ENCODE data around the gene ARMC8. TPM values are rescaled to one million over a fixed set of nuclear protein-coding genes. Genes with fewer than 3 reads are reported as not detected.

Gene ARMC8
- total RNA-seq, 2 experiments from 2014 or later = 48.8 to 57.1 TPM

- H3K4me2 ChIP-seq (ENCODE audit: low read length) = peak overlapping the region; percentile 99
- peak overlapping the region; percentile 96; the same call in 1 of the 2 replicates for H2AFZ ChIP-seq (ENCODE audit: low read length)
- DNase-seq (ENCODE audit: low spot score) = peak; percentile 57
- no peaks in the 10 kb centered on the region for H3K9me2 ChIP-seq (ENCODE audit: insufficient read depth, low read length)
- H3K9me3 ChIP-seq (ENCODE audit: low read length) = no peaks in the 10 kb centered on the region
- CTCF ChIA-PET (ENCODE audit: unreplicated experiment) = no interaction called here
- POLR2A ChIA-PET = interaction anchor here (0.9 kb wide), 1 partner anchor 14 kb away, joined by 5 read pairs; no protein-coding TSS in a partner anchor
- peaks cover 55% of the 10 kb centered on the region for H3K79me2 ChIP-seq (ENCODE audit: insufficient read depth, low read depth, low read length)
- H3K4me3 ChIP-seq (ENCODE audit: low read depth, low read length, poor library complexity, severe bottlenecking) = peak overlapping the region; percentile 96
- TF ChIP-seq CTCF (conservative IDR thresholded peaks at IDR 0.05; ENCODE audit: low read length) = no peak
- TF ChIP-seq EZH2phosphoT487 (IDR thresholded peaks at IDR 0.05; ENCODE audit: borderline replicate concordance, low read depth, low read length) = no peak
- H3K36me3 ChIP-seq (ENCODE audit: insufficient read depth, low read length) = peaks cover 35% of the 10 kb centered on the region
- peak overlapping the region; percentile 52 for H3K27ac ChIP-seq (ENCODE audit: low read depth, low read length, poor library complexity, severe bottlenecking)
- BruUV-seq (replicated peaks) = TSS peak; percentile 61
- intact Hi-C loops (cut with micrococcal nuclease; ENCODE audit: unreplicated experiment) = loop anchor here (5.0 to 10.0 kb wide), 3 partner anchors 227 to 729 kb away; no protein-coding TSS in a partner anchor
- peaks cover 20% of the 10 kb centered on the region for H4K20me1 ChIP-seq (ENCODE audit: insufficient read depth, low read length)
- peaks cover 23% of the 10 kb centered on the region for H3K4me1 ChIP-seq (ENCODE audit: insufficient read depth, low read length, poor library complexity, severe bottlenecking)
Observed at GRCh38 chr3:138188013-138188730, 1.1 kb downstream of the ARMC8 start.

GRCh38 chr3:138195481-138195880 is 8.4 kb downstream of the ARMC8 start:
- POLR2A ChIA-PET = interaction anchor here (0.8 kb wide), 1 partner anchor 14 kb away, joined by 4 read pairs; no protein-coding TSS in a partner anchor

More at GRCh38 chr3:138195481-138195880, 8.4 kb downstream of the ARMC8 start:
- H3K4me3 ChIP-seq (ENCODE audit: low read depth, low read length, poor library complexity, severe bottlenecking) = no peak overlapping the region
- no peak overlapping the region for H2AFZ ChIP-seq (ENCODE audit: low read length)
- no peaks in the 10 kb centered on the region for H3K9me3 ChIP-seq (ENCODE audit: low read length)
- H4K20me1 ChIP-seq (ENCODE audit: insufficient read depth, low read length) = peaks cover 21% of the 10 kb centered on the region
- DNase-seq (ENCODE audit: low spot score) = no peak
- H3K9me2 ChIP-seq (ENCODE audit: insufficient read depth, low read length) = no peaks in the 10 kb centered on the region; the same call in 1 of the 2 replicates
- H3K79me2 ChIP-seq (ENCODE audit: insufficient read depth, low read depth, low read length) = peaks cover 96% of the 10 kb centered on the region
- no TSS peak for BruUV-seq (replicated peaks)
- no peaks in the 10 kb centered on the region for H3K4me1 ChIP-seq (ENCODE audit: insufficient read depth, low read length, poor library complexity, severe bottlenecking)
- no peak overlapping the region for H3K27ac ChIP-seq (ENCODE audit: low read depth, low read length, poor library complexity, severe bottlenecking)
- no peak overlapping the region for H3K4me2 ChIP-seq (ENCODE audit: low read length)
- H3K36me3 ChIP-seq (ENCODE audit: insufficient read depth, low read length) = peaks cover 75% of the 10 kb centered on the region
- TF ChIP-seq CTCF (conservative IDR thresholded peaks at IDR 0.05; ENCODE audit: low read length) (no peak), EZH2phosphoT487 (IDR thresholded peaks at IDR 0.05; ENCODE audit: borderline replicate concordance, low read depth, low read length) (no peak)
- intact Hi-C loops (cut with micrococcal nuclease; ENCODE audit: unreplicated experiment) = no loop called here
- CTCF ChIA-PET (ENCODE audit: unreplicated experiment) = no interaction called here
